Suprapubic skin (tissue), 3 donors: Measurements from ENCODE around the gene ARID1B.

ENCODE experiments used
- EP300 ChIP-seq: sonication (generic); formaldehyde crosslinking; IDR thresholded peaks from one replicate; pipeline ENCODE4 v1.6.1; 2017; ENCODE audit warnings: antibody characterized with exemption
- POLR2A ChIP-seq, 2 donors: fragments of 450-650 bp; IDR thresholded peaks; one replicate each; pipeline ENCODE4 v1.6.1; 2017; ENCODE audit warnings: antibody characterized with exemption in 2 of 2, mild to moderate bottlenecking in 2 of 2, moderate library complexity in 2 of 2
- TF ChIP-seq, protein P1 (sequence below), 2 donors: fragments of 200-600 bp in 1 of 2; fragments of 450-650 bp in 1 of 2; sonication (generic) in 1 of 2; IDR thresholded peaks; one replicate each; pipeline ENCODE4 v1.5.1; 2016 to 2019; ENCODE audit warnings: antibody characterized with exemption in 2 of 2, mild to moderate bottlenecking in 1 of 2, moderate library complexity in 1 of 2

DNA sequence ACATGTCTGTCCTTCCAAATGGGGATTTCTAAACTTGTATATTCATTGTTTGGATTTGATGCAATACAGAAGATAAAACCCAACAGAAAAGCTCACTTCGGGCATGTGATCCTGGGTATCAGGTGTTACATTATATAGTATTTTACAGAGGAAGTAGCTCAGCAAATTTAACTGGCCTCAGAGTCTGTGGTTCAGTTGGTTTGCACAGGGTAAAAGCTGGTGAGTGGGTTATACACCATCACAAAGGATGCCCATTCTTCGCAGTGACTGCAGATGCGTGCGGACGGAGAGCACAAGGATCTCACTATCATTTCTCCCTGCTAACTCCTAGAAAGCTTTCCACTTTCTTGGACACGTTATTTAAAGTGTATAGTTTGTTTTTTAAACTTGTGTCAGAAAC lies 309.5 kb downstream of the ARID1B start:
- TF ChIP-seq, protein P1, sequence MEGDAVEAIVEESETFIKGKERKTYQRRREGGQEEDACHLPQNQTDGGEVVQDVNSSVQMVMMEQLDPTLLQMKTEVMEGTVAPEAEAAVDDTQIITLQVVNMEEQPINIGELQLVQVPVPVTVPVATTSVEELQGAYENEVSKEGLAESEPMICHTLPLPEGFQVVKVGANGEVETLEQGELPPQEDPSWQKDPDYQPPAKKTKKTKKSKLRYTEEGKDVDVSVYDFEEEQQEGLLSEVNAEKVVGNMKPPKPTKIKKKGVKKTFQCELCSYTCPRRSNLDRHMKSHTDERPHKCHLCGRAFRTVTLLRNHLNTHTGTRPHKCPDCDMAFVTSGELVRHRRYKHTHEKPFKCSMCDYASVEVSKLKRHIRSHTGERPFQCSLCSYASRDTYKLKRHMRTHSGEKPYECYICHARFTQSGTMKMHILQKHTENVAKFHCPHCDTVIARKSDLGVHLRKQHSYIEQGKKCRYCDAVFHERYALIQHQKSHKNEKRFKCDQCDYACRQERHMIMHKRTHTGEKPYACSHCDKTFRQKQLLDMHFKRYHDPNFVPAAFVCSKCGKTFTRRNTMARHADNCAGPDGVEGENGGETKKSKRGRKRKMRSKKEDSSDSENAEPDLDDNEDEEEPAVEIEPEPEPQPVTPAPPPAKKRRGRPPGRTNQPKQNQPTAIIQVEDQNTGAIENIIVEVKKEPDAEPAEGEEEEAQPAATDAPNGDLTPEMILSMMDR (IDR thresholded peaks at IDR 0.05) = no peak
- TF ChIP-seq EP300 = no peak
- no peak for TF ChIP-seq POLR2A (IDR thresholded peaks at IDR 0.05)
